Measurements from ENCODE around the gene PSAP.

The PSAP gene

GRCh38 chr10:71829171-71829570, 21.9 kb downstream of the PSAP start:
- FAIRE-seq, result no peak
- TF ChIP-seq CTCF (IDR thresholded peaks at IDR 0.05; ENCODE audit: insufficient read depth, missing control alignments), result no peak
- DNase-seq (ENCODE audit: insufficient read length, low spot score), result no peak

- FAIRE-seq, result no peak
- DNase-seq (ENCODE audit: insufficient read length, low spot score), result no peak
- no peak for TF ChIP-seq CTCF (IDR thresholded peaks at IDR 0.05; ENCODE audit: insufficient read depth, missing control alignments)
These were observed 22.3 kb downstream of the PSAP start for GRCh38 chr10:71828702-71829101.

GRCh38 chr10:71827852-71828251, 23.2 kb downstream of the PSAP start:
- TF ChIP-seq CTCF (IDR thresholded peaks at IDR 0.05; ENCODE audit: insufficient read depth, missing control alignments), result no peak
- FAIRE-seq, result no peak

GRCh38 chr10:71825217-71825616, 25.8 kb downstream of the PSAP start:
- no peak for TF ChIP-seq CTCF (IDR thresholded peaks at IDR 0.05; ENCODE audit: insufficient read depth, missing control alignments)
- no peak for FAIRE-seq
- no peak for DNase-seq (ENCODE audit: insufficient read length, low spot score)

More at GRCh38 chr10:71827852-71828251, 23.2 kb downstream of the PSAP start:
- no peak for DNase-seq (ENCODE audit: insufficient read length, low spot score)

- no peak for TF ChIP-seq CTCF (IDR thresholded peaks at IDR 0.05; ENCODE audit: insufficient read depth, missing control alignments)
- DNase-seq (ENCODE audit: insufficient read length, low spot score), result no peak
- no peak for FAIRE-seq
These were observed 26.7 kb downstream of the PSAP start for GRCh38 chr10:71824333-71824732.

- TF ChIP-seq CTCF (IDR thresholded peaks at IDR 0.05; ENCODE audit: insufficient read depth, missing control alignments), result no peak
- FAIRE-seq (no peak), DNase-seq (ENCODE audit: insufficient read length, low spot score) (no peak)
These were observed 27.7 kb downstream of the PSAP start for GRCh38 chr10:71823356-71823755.

GRCh38 chr10:71821909-71822763, 28.9 kb downstream of the PSAP start:
- FAIRE-seq, result no peak
- TF ChIP-seq CTCF (IDR thresholded peaks at IDR 0.05; ENCODE audit: insufficient read depth, missing control alignments), result no peak
- DNase-seq (ENCODE audit: insufficient read length, low spot score), result no peak
